IMR-90 (cell line): Measurements from ENCODE around the gene BRD1. TPM values are rescaled to one million over a fixed set of nuclear protein-coding genes. Genes with fewer than 3 reads are reported as not detected.

Experiments
- ATAC-seq: fragments of 200-7000 bp; cut with Tn5 transposase; 2 replicates; pipeline ENCODE4 v1.9.1; 2020; ENCODE audit warnings: low read depth, mild to moderate bottlenecking, moderate library complexity
- BruUV-seq: library from RNA; stranded (reverse); fragments of 400-500 nt; replicated peaks from 2 replicates; lab custom pipeline; 2021; lab: Mats Ljungman, UMichigan
- CTCF ChIA-PET: fragments of 300-600 bp; formaldehyde crosslinking; extraction: SDS; loops from one replicate; lab custom pipeline; 2021; ENCODE audit warnings: antibody characterized with exemption; lab: Yijun Ruan, JAX
- POLR2A ChIA-PET: fragments of 300-600 bp; sonication (Branson Sonifier 250); formaldehyde crosslinking; loops from one replicate; lab custom pipeline; 2022; ENCODE audit warnings: antibody characterized with exemption; ENCODE audit not compliant: unreplicated experiment; lab: Charles Lee
- DNase-seq: peaks from one replicate; pipeline ENCODE4 v3.0.0; 2013
- H2AFZ ChIP-seq: replicated peaks from 2 replicates; pipeline ENCODE3; 2013; ENCODE audit warnings: low read length, mild to moderate bottlenecking; ENCODE audit not compliant: poor library complexity
- H2AK5ac ChIP-seq: 2 replicates; pipeline ENCODE4 v1.6.1; 2013; ENCODE audit warnings: low read depth, low read length, inconsistent platforms
- H2AK9ac ChIP-seq: replicated peaks from 2 replicates; pipeline ENCODE3; 2013; ENCODE audit warnings: mild to moderate bottlenecking, low read depth, low read length, moderate library complexity; ENCODE audit not compliant: poor library complexity
- H2BK120ac ChIP-seq: 2 replicates; pipeline ENCODE4 v1.6.1; 2013; ENCODE audit warnings: low read depth, low read length, inconsistent platforms
- H2BK15ac ChIP-seq: 3 replicates; pipeline ENCODE4 v1.6.1; 2013; ENCODE audit warnings: low read depth, low read length, inconsistent platforms
- H2BK20ac ChIP-seq: 2 replicates; pipeline ENCODE4 v1.6.1; 2013; ENCODE audit warnings: low read depth, mild to moderate bottlenecking, inconsistent platforms, low read length, moderate library complexity
- H2BK5ac ChIP-seq: 2 replicates; pipeline ENCODE4 v1.6.1; 2013; ENCODE audit warnings: mild to moderate bottlenecking, low read depth, low read length, inconsistent platforms; ENCODE audit not compliant: poor library complexity, severe bottlenecking
- H3K14ac ChIP-seq: replicated peaks from 2 replicates; pipeline ENCODE4 v1.6.1; 2013; ENCODE audit warnings: low read depth, low read length, inconsistent platforms
- H3K18ac ChIP-seq: 2 replicates; pipeline ENCODE4 v1.6.1; 2013; ENCODE audit warnings: low read depth, low read length, control low read depth
- H3K23ac ChIP-seq: 2 replicates; pipeline ENCODE4 v1.6.1; 2013; ENCODE audit warnings: low read depth, low read length, inconsistent platforms
- H3K27ac ChIP-seq: 2 replicates; pipeline ENCODE4 v1.5.1; 2013; ENCODE audit warnings: mild to moderate bottlenecking, control low read depth, low read length; ENCODE audit not compliant: insufficient read depth
- H3K27me3 ChIP-seq: 2 replicates; pipeline ENCODE4 v1.6.1; 2013; ENCODE audit warnings: low read length; ENCODE audit not compliant: control insufficient read depth, insufficient read depth
- H3K36me3 ChIP-seq: 2 replicates; pipeline ENCODE4 v1.6.1; 2013; ENCODE audit warnings: low read length, mixed read lengths; ENCODE audit not compliant: control insufficient read depth, insufficient read depth
- H3K4ac ChIP-seq: 2 replicates; pipeline ENCODE4 v1.6.1; 2013; ENCODE audit warnings: low read depth, low read length, inconsistent platforms
- H3K4me1 ChIP-seq: 2 replicates; pipeline ENCODE4 v1.6.1; 2013; ENCODE audit warnings: low read length, mixed read lengths; ENCODE audit not compliant: control insufficient read depth, insufficient read depth
- H3K4me2 ChIP-seq: 2 replicates; pipeline ENCODE4 v1.6.1; 2013; ENCODE audit warnings: low read depth, mild to moderate bottlenecking, control low read depth, low read length, moderate library complexity
- H3K4me3 ChIP-seq: 2 replicates; pipeline ENCODE4 v1.5.1; 2013; ENCODE audit warnings: low read depth, mild to moderate bottlenecking, control low read depth, low read length, moderate library complexity; ENCODE audit not compliant: insufficient read depth
- H3K56ac ChIP-seq: 2 replicates; pipeline ENCODE4 v1.6.1; 2013; ENCODE audit warnings: low read length, inconsistent platforms; ENCODE audit not compliant: insufficient read depth; ENCODE audit errors: extremely low read depth
- H3K79me1 ChIP-seq, 2 experiments: 2 replicates each; pipeline ENCODE4 v1.6.1; 2013; ENCODE audit warnings: low read length in 2 of 2, inconsistent platforms in 1 of 2, low read depth in 1 of 2
- H3K9ac ChIP-seq: 2 replicates; pipeline ENCODE4 v1.6.1; 2013; ENCODE audit warnings: low read depth, low read length, control low read depth
- H3K9me1 ChIP-seq: 2 replicates; pipeline ENCODE4 v1.6.1; 2013; ENCODE audit warnings: low read length, inconsistent platforms; ENCODE audit not compliant: insufficient read depth
- H3K9me3 ChIP-seq: 2 replicates; pipeline ENCODE4 v1.6.1; 2013; ENCODE audit warnings: low read length; ENCODE audit not compliant: control insufficient read depth, insufficient read depth
- H4K20me1 ChIP-seq: 2 replicates; pipeline ENCODE4 v1.6.1; 2013; ENCODE audit warnings: low read length, inconsistent platforms; ENCODE audit not compliant: insufficient read depth
- H4K5ac ChIP-seq: 2 replicates; pipeline ENCODE4 v1.6.1; 2013; ENCODE audit warnings: mild to moderate bottlenecking, low read depth, low read length, control low read depth
- H4K8ac ChIP-seq, 2 experiments: 2 replicates each; pipeline ENCODE4 v1.6.1; 2013; ENCODE audit warnings: low read depth in 2 of 2, low read length in 2 of 2, control low read depth in 1 of 2, inconsistent platforms in 1 of 2
- H4K91ac ChIP-seq: 2 replicates; pipeline ENCODE4 v1.6.1; 2013; ENCODE audit warnings: low read depth, low read length, inconsistent platforms; ENCODE audit not compliant: insufficient read depth
- CEBPB ChIP-seq: IDR thresholded peaks from 2 replicates; pipeline ENCODE4 v1.6.1; 2012; ENCODE audit warnings: low read depth, low read length, improper control_type of control experiment
- CTCF ChIP-seq: conservative IDR thresholded peaks from 2 replicates; pipeline ENCODE4 v1.5.1; 2012; ENCODE audit warnings: mild to moderate bottlenecking, low read depth, low read length, improper control_type of control experiment
- ELK1 ChIP-seq: fragments of 150-350 bp; IDR thresholded peaks from 2 replicates; pipeline ENCODE4 v1.6.1; 2016; ENCODE audit warnings: low read depth, mild to moderate bottlenecking, low read length, moderate library complexity, borderline replicate concordance
- MAFK ChIP-seq: IDR thresholded peaks from 2 replicates; pipeline ENCODE4 v1.6.1; 2012; ENCODE audit warnings: low read depth, low read length, improper control_type of control experiment
- MAZ ChIP-seq: IDR thresholded peaks from 2 replicates; pipeline ENCODE4 v1.6.1; 2012; ENCODE audit warnings: low read depth, mild to moderate bottlenecking, low read length, improper control_type of control experiment, moderate library complexity, borderline replicate concordance
- MXI1 ChIP-seq: IDR thresholded peaks from 2 replicates; pipeline ENCODE4 v1.6.1; 2012; ENCODE audit warnings: low read depth, mild to moderate bottlenecking, low read length, moderate library complexity, borderline replicate concordance
- NFE2L2 ChIP-seq: fragments of 150-350 bp; IDR thresholded peaks from 2 replicates; pipeline ENCODE4 v1.6.1; 2016; ENCODE audit warnings: low read depth, mild to moderate bottlenecking, low read length
- RAD21 ChIP-seq: IDR thresholded peaks from 2 replicates; pipeline ENCODE4 v1.6.1; 2012; ENCODE audit warnings: low read length, improper control_type of control experiment
- RFX5 ChIP-seq: IDR thresholded peaks from 2 replicates; pipeline ENCODE4 v1.8.0; 2012; ENCODE audit warnings: low read depth, mild to moderate bottlenecking, low read length, moderate library complexity
- SMC3 ChIP-seq: fragments of 150-350 bp; IDR thresholded peaks from 2 replicates; pipeline ENCODE4 v1.6.1; 2016; ENCODE audit warnings: low read depth, mild to moderate bottlenecking, antibody characterized with exemption, low read length, moderate library complexity
- USF2 ChIP-seq: fragments of 150-350 bp; IDR thresholded peaks from 2 replicates; pipeline ENCODE4 v1.6.1; 2017; ENCODE audit warnings: mild to moderate bottlenecking, antibody characterized with exemption, low read length, low read depth
- WGBS, 2 experiments: methylation state at CpG; one replicate each; pipeline versions ENCODE4 v1.1.5 to v1.1.7; 2013; ENCODE audit warnings: missing lambda C conversion rate in 2 of 2; ENCODE audit not compliant: insufficient read length in 1 of 2; ENCODE audit errors: extremely low coverage in 2 of 2; 5-methylcytosine and 5-hydroxymethylcytosine counted together
- dilution Hi-C: fragments of 300-500 bp; cut with HindIII; formaldehyde crosslinking; loops from one replicate; pipeline ENCODE4 v1.14.3; 2018; ENCODE audit warnings: low sequenced_read_pairs; ENCODE audit not compliant: unreplicated experiment
- in situ Hi-C: fragments of 300-500 bp; cut with MboI; formaldehyde crosslinking; loops from 3 replicates; pipeline ENCODE4 v1.14.3; 2019; ENCODE audit warnings: low sequenced_read_pairs, inconsistent platforms, mixed read lengths
- intact Hi-C: fragments of 100-400 bp; cut with micrococcal nuclease; formaldehyde crosslinking; loops from 2 replicates; pipeline ENCODE4 v1.10.0; 2022
- polyA plus RNA-seq, 3 experiments: library from polyadenylated mRNA; depleted of rRNA; stranded (reverse); fragments of >200 nt; gene quantifications; 2 replicates each; pipeline ENCODE4 v1.2.3, GENCODE V29; 2012; ENCODE audit warnings: low replicate concordance in 1 of 3
- total RNA-seq: library from RNA; depleted of rRNA; stranded (reverse); fragments of >200 nt; gene quantifications from 2 replicates; pipeline ENCODE4 v1.2.3, GENCODE V29; 2012

Gene BRD1
- total and polyA plus RNA-seq, 2 of the 4 experiments (the other 2 are of a cell fraction), result 10.0 to 10.6 TPM

- in situ Hi-C loops, result no loop called here
Measured at GRCh38 chr22:49726701-49727101, 101.0 kb downstream of the BRD1 start.

More at GRCh38 chr22:49726701-49727101, 101.0 kb downstream of the BRD1 start:
- Histone ChIP-seq H3K4me3 (no peak overlapping the region), H3K36me3 (no peaks in the 10 kb centered on the region), H2AFZ (no peak overlapping the region), H3K4me2 (no peak overlapping the region), H3K4me1 (no peaks in the 10 kb centered on the region), H3K9me1 (no peaks in the 10 kb centered on the region), H2AK9ac (no peak overlapping the region), H2BK5ac (no peak overlapping the region), H3K14ac (no peak overlapping the region), H3K9ac (no peak overlapping the region), H3K79me1 (no peaks in the 10 kb centered on the region), H3K56ac (no peak overlapping the region), H2BK120ac (no peak overlapping the region), H4K20me1 (no peaks in the 10 kb centered on the region), H4K8ac (no peak overlapping the region), H4K5ac (no peak overlapping the region), H2BK15ac (no peak overlapping the region), H3K23ac (no peak overlapping the region), H3K4ac (no peak overlapping the region), H3K18ac (no peak overlapping the region), H4K91ac (no peak overlapping the region), H3K27ac (no peak overlapping the region), H3K27me3 (peaks cover 20% of the 10 kb centered on the region), H2BK20ac (no peak overlapping the region), H2AK5ac (no peak overlapping the region), H3K9me3 (no peaks in the 10 kb centered on the region)
- ATAC-seq (no peak), DNase-seq (no peak)
- BruUV-seq, result no TSS peak
- dilution Hi-C loops, result no loop called here
- 100% methylated on average over 1 of the region's 17 CpGs; no CpG with 5 or more reads in 1 of the 2 experiments for WGBS, 2 experiments
- TF ChIP-seq CEBPB, result no peak
- TF ChIP-seq MXI1, result no peak
- no peak for TF ChIP-seq MAZ
- TF ChIP-seq ELK1, result no peak
- no peak for TF ChIP-seq USF2
- no peak for TF ChIP-seq RAD21
- TF ChIP-seq NFE2L2, result no peak
- no peak for TF ChIP-seq CTCF
- TF ChIP-seq SMC3, result no peak
- no peak for TF ChIP-seq MAFK
- no peak for TF ChIP-seq RFX5
- ChIA-PET CTCF (no interaction called here), POLR2A (no interaction called here)
- intact Hi-C loops, result no loop called here
